Uterus (tissue), 2 donors: ENCODE data around the gene ADNP.

ENCODE experiments used
- POLR2A ChIP-seq, 2 donors: fragments of 450-650 bp; IDR thresholded peaks; one replicate each; pipeline ENCODE4 v1.6.1; 2016; ENCODE audit warnings: antibody characterized with exemption in 2 of 2, mild to moderate bottlenecking in 1 of 2, moderate library complexity in 1 of 2
- TF ChIP-seq, protein P1 (sequence below), 4 experiments: fragments of 200-600 bp in 2 of 4; fragments of 450-650 bp in 2 of 4; sonication (generic) in 2 of 4; IDR thresholded peaks; one replicate each; pipeline ENCODE4 v1.5.1; 2016 to 2019; ENCODE audit warnings: antibody characterized with exemption in 4 of 4, mild to moderate bottlenecking in 2 of 4, moderate library complexity in 1 of 4

GRCh38 chr20:50919567-50919966 lies 11.7 kb downstream of the ADNP start:
- TF ChIP-seq, protein P1, sequence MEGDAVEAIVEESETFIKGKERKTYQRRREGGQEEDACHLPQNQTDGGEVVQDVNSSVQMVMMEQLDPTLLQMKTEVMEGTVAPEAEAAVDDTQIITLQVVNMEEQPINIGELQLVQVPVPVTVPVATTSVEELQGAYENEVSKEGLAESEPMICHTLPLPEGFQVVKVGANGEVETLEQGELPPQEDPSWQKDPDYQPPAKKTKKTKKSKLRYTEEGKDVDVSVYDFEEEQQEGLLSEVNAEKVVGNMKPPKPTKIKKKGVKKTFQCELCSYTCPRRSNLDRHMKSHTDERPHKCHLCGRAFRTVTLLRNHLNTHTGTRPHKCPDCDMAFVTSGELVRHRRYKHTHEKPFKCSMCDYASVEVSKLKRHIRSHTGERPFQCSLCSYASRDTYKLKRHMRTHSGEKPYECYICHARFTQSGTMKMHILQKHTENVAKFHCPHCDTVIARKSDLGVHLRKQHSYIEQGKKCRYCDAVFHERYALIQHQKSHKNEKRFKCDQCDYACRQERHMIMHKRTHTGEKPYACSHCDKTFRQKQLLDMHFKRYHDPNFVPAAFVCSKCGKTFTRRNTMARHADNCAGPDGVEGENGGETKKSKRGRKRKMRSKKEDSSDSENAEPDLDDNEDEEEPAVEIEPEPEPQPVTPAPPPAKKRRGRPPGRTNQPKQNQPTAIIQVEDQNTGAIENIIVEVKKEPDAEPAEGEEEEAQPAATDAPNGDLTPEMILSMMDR (IDR thresholded peaks at IDR 0.05): no peak
- no peak for TF ChIP-seq POLR2A (IDR thresholded peaks at IDR 0.05)
